ENCODE data around the gene STXBP6. TPM values are rescaled to one million over a fixed set of nuclear protein-coding genes. Genes with fewer than 3 reads are reported as not detected.

STXBP6 gene
- total and polyA plus RNA-seq, 7 donors, result 7.1 to 32.8 (median 14.3) TPM

- 57 to 65% methylated on average over 4 of the region's 4 CpGs for WGBS, 2 donors
- Histone ChIP-seq H3K27me3 (no peaks in the 10 kb centered on the region), H3K36me3 (no peaks in the 10 kb centered on the region), H3K27ac (no peak overlapping the region), H3K9me3 (peaks cover 0 to 5% (median 1%) of the 10 kb centered on the region in 4 donors), H3K4me3 (no peak overlapping the region), H3K4me1 (peaks cover 0 to 4% (median under 1%) of the 10 kb centered on the region in 4 donors)
- no peak for TF ChIP-seq CTCF (IDR thresholded peaks at IDR 0.05)
- TF ChIP-seq POLR2A (IDR thresholded peaks at IDR 0.05), result no peak
- TF ChIP-seq EP300 (IDR thresholded peaks at IDR 0.05), result no peak
- no peak for TF ChIP-seq POLR2AphosphoS5 (IDR thresholded peaks at IDR 0.05)
- DNase-seq, result no peak
- intact Hi-C loops (cut with DNase I), result no loop called here
These were observed 154.7 kb downstream of the STXBP6 start for GRCh38 chr14:24895243-24895583.

GRCh38 chr14:24894583-24895242 lies 155.2 kb downstream of the STXBP6 start:
- no peak for DNase-seq
- Histone ChIP-seq H3K27me3 (no peaks in the 10 kb centered on the region), H3K9me3 (peaks cover 0 to 5% (median 1%) of the 10 kb centered on the region in 4 donors), H3K27ac (no peak overlapping the region), H3K4me3 (no peak overlapping the region), H3K4me1 (peaks cover 0 to 5% (median 2%) of the 10 kb centered on the region in 4 donors), H3K36me3 (no peaks in the 10 kb centered on the region)
- TF ChIP-seq POLR2AphosphoS5 (IDR thresholded peaks at IDR 0.05), result no peak
- no peak for TF ChIP-seq EP300 (IDR thresholded peaks at IDR 0.05)
- no peak for TF ChIP-seq POLR2A (IDR thresholded peaks at IDR 0.05)
- TF ChIP-seq CTCF (IDR thresholded peaks at IDR 0.05), result no peak
- 60 to 64% methylated on average over 5 of the region's 5 CpGs for WGBS, 2 donors
- intact Hi-C loops (cut with DNase I), result no loop called here

GRCh38 chr14:24892497-24893051 lies 157.4 kb downstream of the STXBP6 start:
- no peak overlapping the region for H3K4me3 ChIP-seq
- peaks cover 0 to 5% (median 1%) of the 10 kb centered on the region in 4 donors for H3K9me3 ChIP-seq
- H3K4me1 ChIP-seq, result peaks cover 0 to 7% (median 2%) of the 10 kb centered on the region in 4 donors
- intact Hi-C loops (cut with DNase I), result no loop called here
- no peak overlapping the region for H3K27ac ChIP-seq
- no peak for DNase-seq
- H3K27me3 ChIP-seq, result no peaks in the 10 kb centered on the region
- H3K36me3 ChIP-seq, result no peaks in the 10 kb centered on the region
- 78 to 82% methylated on average over 6 of the region's 6 CpGs for WGBS, 2 donors
- TF ChIP-seq POLR2AphosphoS5 (IDR thresholded peaks at IDR 0.05) (no peak), EP300 (IDR thresholded peaks at IDR 0.05) (no peak), CTCF (IDR thresholded peaks at IDR 0.05) (no peak), POLR2A (IDR thresholded peaks at IDR 0.05) (no peak)

- H3K27me3 ChIP-seq, result no peaks in the 10 kb centered on the region
- no peak overlapping the region for H3K27ac ChIP-seq
- TF ChIP-seq CTCF (IDR thresholded peaks at IDR 0.05), result no peak
- no peak for TF ChIP-seq POLR2AphosphoS5 (IDR thresholded peaks at IDR 0.05)
- TF ChIP-seq EP300 (IDR thresholded peaks at IDR 0.05), result no peak
- TF ChIP-seq POLR2A (IDR thresholded peaks at IDR 0.05), result no peak
- H3K4me1 ChIP-seq, result peaks cover 0 to 7% (median 2%) of the 10 kb centered on the region in 4 donors
- WGBS, 2 donors, result 85 to 90% methylated on average over 1 of the region's 1 CpG
- no peak for DNase-seq
- H3K36me3 ChIP-seq, result no peaks in the 10 kb centered on the region
- H3K4me3 ChIP-seq, result no peak overlapping the region
- intact Hi-C loops (cut with DNase I), result no loop called here
- peaks cover 0 to 5% (median 1%) of the 10 kb centered on the region in 4 donors for H3K9me3 ChIP-seq
These were observed 157.9 kb downstream of the STXBP6 start for GRCh38 chr14:24891987-24892496.
